ENCODE measurements around the gene NANOGP8.

- TF ChIP-seq CTCF (conservative IDR thresholded peaks at IDR 0.05) (no peak), ZFX (IDR thresholded peaks at IDR 0.05) (no peak)
Observed at GRCh38 chr15:35095941-35096340, 10.8 kb upstream of the NANOGP8 start.
